HepG2 (cell line): ENCODE measurements around the gene ONECUT2. TPM values are rescaled to one million over a fixed set of nuclear protein-coding genes. Genes with fewer than 3 reads are reported as not detected.

ENCODE experiments used
- ATAC-seq: fragments of 200-7000 bp; cut with Tn5 transposase; 3 replicates; pipeline ENCODE4 v1.9.1; 2020; ENCODE audit warnings: mild to moderate bottlenecking, moderate library complexity
- BruUV-seq: library from RNA; stranded (reverse); fragments of 400-500 nt; replicated peaks from 2 replicates; lab custom pipeline; 2021; lab: Mats Ljungman, UMichigan
- CTCF ChIA-PET: fragments of 300-600 bp; formaldehyde crosslinking; extraction: SDS; loops from one replicate; lab custom pipeline; 2021; ENCODE audit warnings: low total read pairs, inconsistent platforms, low intra/inter-chr PET ratio; lab: Yijun Ruan, JAX
- POLR2A ChIA-PET: fragments of 350-600 bp; sonication (Branson Sonifier 250); formaldehyde crosslinking; loops from one replicate; lab custom pipeline; 2020; ENCODE audit warnings: antibody characterized with exemption, inconsistent platforms; lab: Yijun Ruan, JAX
- DNase-seq: peaks from one replicate; pipeline ENCODE4 v3.0.0-alpha.2; 2015; ENCODE audit warnings: low spot score
- FAIRE-seq: peaks from 3 replicates; lab custom pipeline; 2011; peaks lifted over from hg19 to GRCh38; lab: Jason Lieb, UNC
- H2AFZ ChIP-seq: one replicate; pipeline ENCODE4 v1.6.1; 2011; ENCODE audit warnings: low read length, inconsistent platforms
- H3K27ac ChIP-seq: fragments of 300-600 bp; 3 replicates; pipeline ENCODE4 v1.8.0; 2011; ENCODE audit warnings: mixed run types, mild to moderate bottlenecking, mixed read lengths, low read length, inconsistent platforms; ENCODE audit not compliant: insufficient read depth; ENCODE audit errors: extremely low read length
- H3K27me3 ChIP-seq, 2 experiments: fragments of 200-600 bp in 1 of 2; 2 replicates in 1 of 2; 3 replicates in 1 of 2; pipeline versions ENCODE4 v1.6.0 to v1.8.0; 2011; ENCODE audit warnings: low read length in 2 of 2, mild to moderate bottlenecking in 2 of 2, moderate library complexity in 2 of 2, inconsistent platforms in 1 of 2; ENCODE audit not compliant: insufficient read depth in 2 of 2, control insufficient read depth in 1 of 2
- H3K36me3 ChIP-seq, 2 experiments: fragments of 200-600 bp in 1 of 2; replicated peaks in 1 of 2; 2 replicates in 1 of 2; 3 replicates in 1 of 2; pipeline versions ENCODE4 v1.5.1 to v1.8.0; 2011; ENCODE audit warnings: low read length in 2 of 2, inconsistent platforms in 1 of 2; ENCODE audit not compliant: insufficient read depth in 2 of 2, control insufficient read depth in 1 of 2
- H3K4me1 ChIP-seq: 2 replicates; pipeline ENCODE4 v1.5.1; 2012; ENCODE audit warnings: low read length, inconsistent platforms; ENCODE audit not compliant: insufficient read depth
- H3K4me2 ChIP-seq: 2 replicates; pipeline ENCODE4 v1.6.0; 2011; ENCODE audit warnings: low read depth, low read length, inconsistent platforms
- H3K4me3 ChIP-seq, 3 experiments: fragments of 200-600 bp in 1 of 3; sonication (generic), shearing (Covaris generic) in 1 of 3; replicated peaks in 1 of 3; 2 replicates each; pipeline ENCODE4 v1.5.1; 2011 to 2016; ENCODE audit warnings: low read length in 3 of 3, inconsistent platforms in 2 of 3, low read depth in 2 of 3, mild to moderate bottlenecking in 2 of 3, control low read depth in 1 of 3, mixed read lengths in 1 of 3; ENCODE audit not compliant: insufficient read depth in 1 of 3
- H3K79me2 ChIP-seq: one replicate; pipeline ENCODE4 v1.6.1; 2011; ENCODE audit warnings: low read length, inconsistent platforms; ENCODE audit not compliant: insufficient read depth
- H3K9ac ChIP-seq: 2 replicates; pipeline ENCODE4 v1.6.0; 2011; ENCODE audit warnings: mild to moderate bottlenecking, low read depth, low read length, inconsistent platforms; ENCODE audit not compliant: insufficient read depth
- H3K9me3 ChIP-seq: 2 replicates; pipeline ENCODE4 v1.5.1; 2012; ENCODE audit warnings: mild to moderate bottlenecking, low read length
- H4K20me1 ChIP-seq: 2 replicates; pipeline ENCODE4 v1.6.0; 2011; ENCODE audit warnings: inconsistent platforms, mild to moderate bottlenecking, low read length, moderate library complexity; ENCODE audit not compliant: insufficient read depth
- ASH2L ChIP-seq: fragments of 300-600, 200-600 bp; sonication (generic); IDR thresholded peaks from 2 replicates; pipeline ENCODE4 v1.7.0; 2017; ENCODE audit warnings: low read depth, mild to moderate bottlenecking, moderate library complexity, mixed read lengths, low read length; ENCODE audit not compliant: insufficient read length
- DRAP1 ChIP-seq: IDR thresholded peaks from 2 replicates; pipeline ENCODE4 v1.6.1; 2016; ENCODE audit warnings: missing genetic modification reagents, missing compliant biosample characterization
- ERF ChIP-seq: IDR thresholded peaks from 2 replicates; pipeline ENCODE4 v1.6.1; 2018; ENCODE audit warnings: missing biosample characterization, missing genetic modification reagents
- GATAD2A ChIP-seq: IDR thresholded peaks from 2 replicates; pipeline ENCODE4 v1.6.1; 2016
- KDM3A ChIP-seq: IDR thresholded peaks from 2 replicates; pipeline ENCODE4 v1.6.1; 2018; ENCODE audit warnings: low read depth, missing compliant biosample characterization
- NPAS2 ChIP-seq: sonication (generic); formaldehyde crosslinking; IDR thresholded peaks from 2 replicates; pipeline ENCODE4 v1.8.0; 2022; ENCODE audit warnings: mild to moderate bottlenecking, missing genetic modification reagents, borderline replicate concordance
- PHF8 ChIP-seq: sonication (generic); formaldehyde crosslinking; IDR thresholded peaks from 2 replicates; pipeline ENCODE4 v1.5.0; 2020; ENCODE audit warnings: missing genetic modification reagents
- REL ChIP-seq: sonication (generic); formaldehyde crosslinking; conservative IDR thresholded peaks from 2 replicates; pipeline ENCODE4 v1.8.0; 2022; ENCODE audit warnings: mild to moderate bottlenecking, missing genetic modification reagents, moderate library complexity
- SIX1 ChIP-seq: sonication (generic); formaldehyde crosslinking; IDR thresholded peaks from 2 replicates; pipeline ENCODE4 v1.4.0; 2020; ENCODE audit warnings: missing genetic modification reagents, borderline replicate concordance
- ZC3H13 ChIP-seq: sonication (generic); formaldehyde crosslinking; IDR thresholded peaks from 2 replicates; pipeline ENCODE4 v1.8.1; 2023; ENCODE audit warnings: mild to moderate bottlenecking, missing genetic modification reagents, moderate library complexity
- ZFX ChIP-seq: sonication (generic); formaldehyde crosslinking; IDR thresholded peaks from 2 replicates; pipeline ENCODE4 v1.4.0; 2020; ENCODE audit warnings: mild to moderate bottlenecking, low read depth, missing genetic modification reagents, moderate library complexity
- ZNF136 ChIP-seq: sonication (generic); formaldehyde crosslinking; IDR thresholded peaks from 2 replicates; pipeline ENCODE4 v1.8.1; 2022; ENCODE audit warnings: low read depth, mild to moderate bottlenecking, moderate library complexity, missing genetic modification reagents
- ZNF234 ChIP-seq: sonication (generic); formaldehyde crosslinking; conservative IDR thresholded peaks from 2 replicates; pipeline ENCODE4 v1.5.1; 2020; ENCODE audit warnings: mild to moderate bottlenecking, missing genetic modification reagents
- WGBS: methylation state at CpG from one replicate; pipeline ENCODE4 v1.1.6; 2017; ENCODE audit warnings: low lambda C conversion rate; 5-methylcytosine and 5-hydroxymethylcytosine counted together
- in situ Hi-C: cut with HindIII; loops from 2 replicates; pipeline ENCODE4 v1.10.0; 2017; ENCODE audit warnings: low pct_unique_long_range_greater_than_20kb; ENCODE audit not compliant: extremely low pct_ligation_motif_present
- intact Hi-C: fragments of 100-400 bp; cut with micrococcal nuclease; formaldehyde crosslinking; loops from one replicate; pipeline ENCODE4 v1.10.0; 2022; ENCODE audit not compliant: unreplicated experiment
- polyA plus RNA-seq, 8 experiments: library from polyadenylated mRNA; depleted of rRNA in 3 of 8; stranded (reverse) in 7 of 8; unstranded in 1 of 8; fragments of >200 nt; fragmentation: Illumina TruSeq in 4 of 8; extraction: Trizol in 4 of 8; gene quantifications; 2 replicates each; pipeline versions ENCODE4 v1.2.1 to v1.2.3, GENCODE V29; 2011 to 2016; ENCODE audit warnings: low read depth in 4 of 8, missing spikeins in 1 of 8, mixed read lengths in 1 of 8; ENCODE audit not compliant: insufficient read depth in 1 of 8
- total RNA-seq, 5 experiments: library from RNA; depleted of rRNA; stranded (reverse); fragments of >200 nt; fragmentation: Illumina TruSeq; extraction: Trizol; gene quantifications; 2 replicates each; pipeline ENCODE4 v1.2.3, GENCODE V29; 2016; ENCODE audit warnings: low read depth in 1 of 5

The ONECUT2 gene
- total and polyA plus RNA-seq, 2 of the 13 experiments (the other 11 are each of a cell fraction or from before 2014, with no cell fraction given): 3.0 to 3.2 TPM

GRCh38 chr18:57428221-57429150, 6.7 kb upstream of the ONECUT2 start:
- no peak overlapping the region for H3K9ac ChIP-seq
- 97% methylated on average over 98 of the region's 99 CpGs for WGBS
- CTCF ChIA-PET: no interaction called here
- ATAC-seq (no peak), DNase-seq (no peak), FAIRE-seq (no peak)
- H3K4me1 ChIP-seq: peaks cover 27% of the 10 kb centered on the region
- no peaks in the 10 kb centered on the region for H4K20me1 ChIP-seq
- TF ChIP-seq NPAS2 (no peak), ZNF234 (CRISPR knock-in tag) (no peak), KDM3A (CRISPR knock-in tag) (no peak), ZC3H13 (CRISPR knock-in tag) (no peak), ZNF136 (CRISPR knock-in tag) (no peak), REL (CRISPR knock-in tag) (no peak), ASH2L (no peak), PHF8 (CRISPR knock-in tag) (no peak), SIX1 (no peak), DRAP1 (CRISPR knock-in tag) (no peak), ERF (CRISPR knock-in tag) (no peak), GATAD2A (no peak), ZFX (no peak)
- POLR2A ChIA-PET: no interaction called here
- H3K27ac ChIP-seq: no peak overlapping the region
- no peak overlapping the region for H2AFZ ChIP-seq
- H3K9me3 ChIP-seq: no peaks in the 10 kb centered on the region
- no peaks in the 10 kb centered on the region for H3K79me2 ChIP-seq
- intact Hi-C loops (no loop called here), in situ Hi-C loops (no loop called here)
- H3K36me3 ChIP-seq: no peaks in the 10 kb centered on the region
- BruUV-seq: no TSS peak
- H3K27me3 ChIP-seq: peaks cover 0 to 3% of the 10 kb centered on the region in 2 experiments; a peak in 1 of 5 replicates
- H3K4me3 ChIP-seq: no peak overlapping the region
- H3K4me2 ChIP-seq: no peak overlapping the region
